NCI-H1092 treated with DMSO at 0.1 percent for 48 hours (cell line): ENCODE results near the gene MICOS13.

Source experiments
- DNase-seq: peaks from one replicate; lab custom pipeline; 2025; lab: John Stamatoyannopoulos, UW

The MICOS13 gene

DNA sequence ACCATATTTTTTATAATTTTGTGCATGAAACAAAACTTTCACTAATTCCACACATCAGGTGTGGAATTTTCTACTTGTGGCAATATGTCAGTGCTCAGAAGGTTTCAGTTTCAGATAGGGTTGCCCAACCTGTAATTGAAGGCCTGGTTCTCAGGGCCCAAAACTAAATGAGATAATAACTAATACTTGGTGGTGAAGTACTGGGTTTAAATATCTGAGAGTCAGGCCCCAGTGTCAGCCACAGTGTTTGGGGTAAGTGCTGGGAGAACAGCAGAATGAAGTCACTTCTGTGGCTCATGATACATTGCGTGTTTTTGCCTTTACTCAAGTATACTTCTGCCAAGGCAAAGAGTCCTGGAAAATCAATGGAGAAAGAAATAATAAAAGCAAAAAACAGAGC lies 51.9 kb downstream of the MICOS13 start:
- DNase-seq = no peak
